ENCODE results near the gene SH2D3C.

The SH2D3C gene

GRCh38 chr9:127741831-127742434, 36.5 kb downstream of the SH2D3C start:
- peak overlapping the region; percentile 66; the same call in 1 of the 2 replicates for H3K9ac ChIP-seq (ENCODE audit: low read depth, low read length)
- no peaks in the 10 kb centered on the region for H3K27me3 ChIP-seq (ENCODE audit: insufficient read depth, low read length)
- no peaks in the 10 kb centered on the region for H3K36me3 ChIP-seq (ENCODE audit: insufficient read depth, low read depth, low read length)
- H3K4me3 ChIP-seq (ENCODE audit: low read length), result peak overlapping the region; percentile 77
- H3K4me1 ChIP-seq (ENCODE audit: insufficient read depth, low read length), result no peaks in the 10 kb centered on the region; the same call in 1 of the 2 replicates
- H3K9me3 ChIP-seq (ENCODE audit: insufficient read depth, low read depth, low read length), result no peaks in the 10 kb centered on the region
- no peak overlapping the region for H3K27ac ChIP-seq (ENCODE audit: low read length)

DNA sequence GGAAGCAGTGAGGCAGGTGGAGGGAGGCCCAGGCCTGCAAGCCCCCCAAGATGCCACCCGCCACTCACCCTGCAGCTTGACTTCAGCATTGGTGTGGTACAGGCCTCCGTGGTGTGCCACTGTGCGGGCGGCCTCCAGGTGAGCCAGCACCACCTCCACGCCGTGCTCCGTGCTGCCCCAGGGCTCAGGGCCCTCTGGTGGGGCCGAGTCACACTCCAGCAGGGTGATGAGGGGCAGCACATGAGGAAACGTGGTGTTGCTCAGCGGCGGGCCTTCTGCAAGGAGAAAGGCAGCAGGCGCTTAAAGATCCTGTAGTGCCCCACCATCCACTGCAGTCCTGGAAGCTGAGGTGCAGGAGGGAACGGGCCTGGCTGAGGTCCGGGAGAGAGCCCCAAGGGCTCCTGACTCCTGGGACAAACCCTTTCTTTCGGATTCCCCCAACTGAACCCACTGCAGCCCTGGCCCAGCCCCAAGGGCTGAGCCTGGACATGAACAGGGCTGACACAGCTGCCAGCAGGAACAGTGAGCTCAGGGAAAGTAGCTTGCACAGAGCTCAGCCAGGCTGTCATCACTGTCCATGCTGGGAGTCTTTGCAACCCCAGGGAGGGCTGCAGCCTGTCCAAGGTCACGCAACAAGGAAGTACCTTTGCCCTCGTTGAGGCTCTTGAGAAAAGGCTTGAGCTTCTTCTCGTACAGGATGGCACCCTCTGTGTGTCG, 38.7 kb downstream of the SH2D3C start:
- no peak overlapping the region for H3K9ac ChIP-seq (ENCODE audit: low read depth, low read length)
- no peaks in the 10 kb centered on the region for H3K27me3 ChIP-seq (ENCODE audit: insufficient read depth, low read length)
- H3K27ac ChIP-seq (ENCODE audit: low read length), result no peak overlapping the region
- no peak overlapping the region for H3K4me3 ChIP-seq (ENCODE audit: low read length)
- no peaks in the 10 kb centered on the region for H3K9me3 ChIP-seq (ENCODE audit: insufficient read depth, low read depth, low read length)
- H3K36me3 ChIP-seq (ENCODE audit: insufficient read depth, low read depth, low read length), result no peaks in the 10 kb centered on the region
- H3K4me1 ChIP-seq (ENCODE audit: insufficient read depth, low read length), result no peaks in the 10 kb centered on the region; the same call in 1 of the 2 replicates

DNA sequence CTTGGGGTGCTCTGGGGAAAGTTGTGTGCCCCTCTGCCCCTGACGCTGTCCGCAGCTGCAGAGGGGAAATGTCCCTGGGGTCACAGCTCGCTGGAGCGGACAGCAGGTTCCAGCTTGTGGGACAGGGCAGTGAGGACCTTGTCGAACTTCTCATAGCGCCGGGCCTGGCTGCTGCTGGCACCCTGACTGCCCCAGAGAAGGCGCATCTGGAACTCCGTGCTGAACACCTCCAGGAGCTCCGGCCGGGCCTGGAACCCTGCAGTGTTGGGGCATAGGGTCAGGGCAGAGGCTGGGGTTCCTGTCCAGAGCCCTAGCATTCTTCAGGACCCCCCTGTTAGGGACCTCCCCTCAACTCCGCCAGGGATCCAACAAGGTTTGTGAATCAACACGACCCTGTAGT, 39.8 kb downstream of the SH2D3C start:
- H3K4me1 ChIP-seq (ENCODE audit: insufficient read depth, low read length), result no peaks in the 10 kb centered on the region; the same call in 1 of the 2 replicates
- no peak overlapping the region for H3K27ac ChIP-seq (ENCODE audit: low read length)
- no peaks in the 10 kb centered on the region for H3K27me3 ChIP-seq (ENCODE audit: insufficient read depth, low read length)
- no peaks in the 10 kb centered on the region for H3K9me3 ChIP-seq (ENCODE audit: insufficient read depth, low read depth, low read length)
- no peak overlapping the region for H3K4me3 ChIP-seq (ENCODE audit: low read length)
- H3K36me3 ChIP-seq (ENCODE audit: insufficient read depth, low read depth, low read length), result no peaks in the 10 kb centered on the region
- H3K9ac ChIP-seq (ENCODE audit: low read depth, low read length), result no peak overlapping the region

DNA sequence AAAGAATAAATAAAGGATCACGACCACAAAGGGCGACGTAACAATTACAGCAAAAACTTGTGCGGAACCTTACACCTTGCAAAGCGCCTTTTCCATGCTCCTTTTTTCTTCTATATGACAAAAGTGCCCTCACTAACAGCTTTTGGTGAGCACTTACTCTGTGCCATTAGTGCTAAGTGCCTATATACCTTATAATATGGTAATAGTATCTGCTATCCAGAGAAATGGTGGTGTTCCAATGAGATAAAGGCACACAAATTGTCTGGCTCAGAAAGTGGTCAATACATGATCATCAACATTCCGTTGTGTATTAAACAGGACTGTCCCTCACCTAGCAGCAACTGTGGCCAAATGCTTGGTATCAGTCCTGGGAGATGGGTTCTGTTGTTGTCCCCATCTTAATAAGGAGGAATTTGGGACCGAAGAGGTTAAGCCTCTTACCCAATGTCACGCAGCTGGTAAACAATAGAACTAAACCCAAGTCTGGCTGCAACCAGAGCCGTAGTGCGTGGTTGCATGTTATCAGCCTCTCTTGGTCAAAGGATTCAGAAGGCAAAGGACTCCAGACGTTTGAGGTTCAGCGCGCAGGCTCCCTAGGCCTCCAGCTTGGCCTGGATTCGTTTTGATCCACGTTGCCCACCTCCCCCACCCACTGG, 42.8 kb downstream of the SH2D3C start:
- no peaks in the 10 kb centered on the region for H3K36me3 ChIP-seq (ENCODE audit: insufficient read depth, low read depth, low read length)
- H3K4me3 ChIP-seq (ENCODE audit: low read length), result peak overlapping the region; percentile 44; the same call in 1 of the 2 replicates
- no peaks in the 10 kb centered on the region for H3K27me3 ChIP-seq (ENCODE audit: insufficient read depth, low read length)
- no peaks in the 10 kb centered on the region for H3K4me1 ChIP-seq (ENCODE audit: insufficient read depth, low read length)
- no peak overlapping the region for H3K27ac ChIP-seq (ENCODE audit: low read length)
- no peaks in the 10 kb centered on the region for H3K9me3 ChIP-seq (ENCODE audit: insufficient read depth, low read depth, low read length)
- no peak overlapping the region; the same call in 1 of the 2 replicates for H3K9ac ChIP-seq (ENCODE audit: low read depth, low read length)

DNA sequence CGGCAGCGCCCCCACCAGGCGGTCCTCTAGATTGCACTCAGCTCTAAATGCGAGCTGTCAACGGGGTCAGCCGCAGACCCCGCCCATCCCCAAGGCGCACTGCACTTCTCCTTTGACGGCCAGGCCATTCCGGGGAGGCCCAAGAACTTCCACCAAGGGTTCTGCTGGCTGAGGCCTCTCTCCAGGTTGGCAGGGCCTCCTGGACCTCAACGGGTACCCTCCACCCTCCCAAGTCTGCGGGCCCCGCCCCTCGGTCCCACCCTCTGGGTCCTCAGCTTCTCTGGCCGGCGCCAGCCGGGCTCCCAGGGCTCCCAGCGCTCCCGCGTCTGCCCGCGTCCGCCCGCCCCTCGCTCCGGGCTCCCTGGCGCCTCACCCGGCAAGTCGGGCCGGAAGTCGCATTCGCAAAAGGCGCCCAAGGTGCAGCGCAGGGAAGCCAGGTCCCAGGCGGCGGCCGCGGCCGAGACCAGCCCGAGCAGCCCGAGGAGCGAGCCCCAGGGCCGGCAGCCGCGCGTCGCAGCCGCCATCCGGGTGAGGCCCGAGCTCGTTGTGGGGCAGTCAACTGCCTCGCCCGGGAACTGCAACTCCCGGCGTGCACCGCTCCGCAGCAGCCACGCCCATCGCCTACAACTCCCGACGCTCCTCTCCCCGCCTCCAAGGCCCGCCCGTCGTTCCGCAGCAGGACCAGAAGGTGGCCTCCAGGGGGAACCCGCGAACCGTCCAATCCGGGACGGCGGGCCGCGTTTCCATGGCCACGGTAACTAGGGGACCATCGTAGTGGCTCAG, 43.5 kb downstream of the SH2D3C start, which contains the start of gene TOR2A:
Gene TOR2A, minus strand, starts transcription at position 548 of the 783 bp plus-strand sequence. Its CDS starts 24 bp downstream, at position 524.
- no peaks in the 10 kb centered on the region for H3K9me3 ChIP-seq (ENCODE audit: insufficient read depth, low read depth, low read length)
- peak within 1 kb of the TSS; percentile 83 for H3K4me3 ChIP-seq (ENCODE audit: low read length)
- no peak within 1 kb of the TSS for H3K27ac ChIP-seq (ENCODE audit: low read length)
- peak within 1 kb of the TSS; percentile 47; the same call in 1 of the 2 replicates for H3K9ac ChIP-seq (ENCODE audit: low read depth, low read length)
- H3K27me3 ChIP-seq (ENCODE audit: insufficient read depth, low read length), result no peaks in the 10 kb centered on the region
- H3K36me3 ChIP-seq (ENCODE audit: insufficient read depth, low read depth, low read length), result no peaks in the 10 kb centered on the region
- no peaks in the 10 kb centered on the region for H3K4me1 ChIP-seq (ENCODE audit: insufficient read depth, low read length)

- no peaks in the 10 kb centered on the region for H3K36me3 ChIP-seq (ENCODE audit: insufficient read depth, low read depth, low read length)
- H3K27me3 ChIP-seq (ENCODE audit: insufficient read depth, low read length), result no peaks in the 10 kb centered on the region
- H3K4me1 ChIP-seq (ENCODE audit: insufficient read depth, low read length), result no peaks in the 10 kb centered on the region
- no peaks in the 10 kb centered on the region for H3K9me3 ChIP-seq (ENCODE audit: insufficient read depth, low read depth, low read length)
- no peak overlapping the region for H3K27ac ChIP-seq (ENCODE audit: low read length)
- H3K4me3 ChIP-seq (ENCODE audit: low read length), result peak overlapping the region; percentile 83
- H3K9ac ChIP-seq (ENCODE audit: low read depth, low read length), result peak overlapping the region; percentile 47; the same call in 1 of the 2 replicates
These were observed 44.2 kb downstream of the SH2D3C start for GRCh38 chr9:127734247-127734746.

- Histone ChIP-seq H3K36me3 (ENCODE audit: insufficient read depth, low read depth, low read length) (no peaks in the 10 kb centered on the region), H3K4me1 (ENCODE audit: insufficient read depth, low read length) (no peaks in the 10 kb centered on the region), H3K4me3 (ENCODE audit: low read length) (no peak overlapping the region), H3K27ac (ENCODE audit: low read length) (no peak overlapping the region), H3K27me3 (ENCODE audit: insufficient read depth, low read length) (no peaks in the 10 kb centered on the region), H3K9me3 (ENCODE audit: insufficient read depth, low read depth, low read length) (no peaks in the 10 kb centered on the region), H3K9ac (ENCODE audit: low read depth, low read length) (no peak overlapping the region)
These were observed 44.9 kb downstream of the SH2D3C start for GRCh38 chr9:127733614-127734013.

- no peaks in the 10 kb centered on the region for H3K27me3 ChIP-seq (ENCODE audit: insufficient read depth, low read length)
- H3K36me3 ChIP-seq (ENCODE audit: insufficient read depth, low read depth, low read length), result no peaks in the 10 kb centered on the region
- H3K4me1 ChIP-seq (ENCODE audit: insufficient read depth, low read length), result no peaks in the 10 kb centered on the region
- H3K4me3 ChIP-seq (ENCODE audit: low read length), result no peak overlapping the region
- H3K9me3 ChIP-seq (ENCODE audit: insufficient read depth, low read depth, low read length), result no peaks in the 10 kb centered on the region
- H3K27ac ChIP-seq (ENCODE audit: low read length), result no peak overlapping the region
- no peak overlapping the region for H3K9ac ChIP-seq (ENCODE audit: low read depth, low read length)
These were observed 46.0 kb downstream of the SH2D3C start for GRCh38 chr9:127732444-127732843.

DNA sequence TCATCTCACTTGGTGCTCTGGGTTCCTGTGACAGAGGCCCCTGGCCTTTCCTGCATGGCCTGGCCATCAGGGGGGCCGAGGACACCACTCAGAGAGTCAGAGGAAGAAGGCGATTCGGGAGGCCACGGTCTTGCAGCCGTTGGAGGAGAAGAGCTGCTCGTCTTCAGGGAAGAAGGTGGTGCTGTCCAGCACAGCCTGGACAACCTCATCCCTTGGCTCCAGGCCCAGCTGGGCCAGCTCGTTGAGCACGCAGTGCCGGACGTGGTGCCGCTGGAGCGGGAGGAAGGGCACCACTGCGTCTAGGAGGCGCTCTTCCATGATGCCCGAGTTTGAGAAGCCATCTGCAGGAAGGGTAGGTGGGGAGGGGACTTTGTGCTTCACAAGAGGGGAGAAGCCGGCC, 46.5 kb downstream of the SH2D3C start:
- Histone ChIP-seq H3K4me3 (ENCODE audit: low read length) (no peak overlapping the region), H3K27ac (ENCODE audit: low read length) (no peak overlapping the region), H3K27me3 (ENCODE audit: insufficient read depth, low read length) (no peaks in the 10 kb centered on the region), H3K9me3 (ENCODE audit: insufficient read depth, low read depth, low read length) (no peaks in the 10 kb centered on the region), H3K9ac (ENCODE audit: low read depth, low read length) (no peak overlapping the region), H3K36me3 (ENCODE audit: insufficient read depth, low read depth, low read length) (no peaks in the 10 kb centered on the region), H3K4me1 (ENCODE audit: insufficient read depth, low read length) (no peaks in the 10 kb centered on the region)

GRCh38 chr9:127730799-127731410, 47.6 kb downstream of the SH2D3C start:
- Histone ChIP-seq H3K27me3 (ENCODE audit: insufficient read depth, low read length) (no peaks in the 10 kb centered on the region), H3K4me1 (ENCODE audit: insufficient read depth, low read length) (no peaks in the 10 kb centered on the region), H3K9ac (ENCODE audit: low read depth, low read length) (no peak overlapping the region), H3K27ac (ENCODE audit: low read length) (no peak overlapping the region), H3K4me3 (ENCODE audit: low read length) (no peak overlapping the region), H3K9me3 (ENCODE audit: insufficient read depth, low read depth, low read length) (no peaks in the 10 kb centered on the region), H3K36me3 (ENCODE audit: insufficient read depth, low read depth, low read length) (no peaks in the 10 kb centered on the region)

- Histone ChIP-seq H3K9me3 (ENCODE audit: insufficient read depth, low read depth, low read length) (no peaks in the 10 kb centered on the region), H3K4me3 (ENCODE audit: low read length) (no peak overlapping the region), H3K27me3 (ENCODE audit: insufficient read depth, low read length) (no peaks in the 10 kb centered on the region), H3K4me1 (ENCODE audit: insufficient read depth, low read length) (no peaks in the 10 kb centered on the region), H3K9ac (ENCODE audit: low read depth, low read length) (no peak overlapping the region), H3K27ac (ENCODE audit: low read length) (no peak overlapping the region), H3K36me3 (ENCODE audit: insufficient read depth, low read depth, low read length) (no peaks in the 10 kb centered on the region)
These were observed 48.2 kb downstream of the SH2D3C start for GRCh38 chr9:127730262-127730661.
